ENCODE measurements around the gene VRK2.
A peak's percentile ranks its signal among the peaks of the same experiment; 100 is the strongest.
"Not testable (repeated sequence)": the region's sequence is repeated elsewhere in the genome, so short reads cannot be mapped to it uniquely, and the experiment has no call there.

VRK2 gene

GRCh38 chr2:58051445-58051844 is 4.8 kb downstream of the VRK2 start:
- DNase-seq: no peak
- in situ Hi-C loops (cut with MboI; ENCODE audit: low pct_unique_long_range_greater_than_20kb, low sequenced_read_pairs): no loop called here

GRCh38 chr2:58052978-58053377 is 6.4 kb downstream of the VRK2 start:
- in situ Hi-C loops (cut with MboI; ENCODE audit: low pct_unique_long_range_greater_than_20kb, low sequenced_read_pairs): no loop called here
- no peak for DNase-seq

GRCh38 chr2:58054264-58054663 is 7.7 kb downstream of the VRK2 start:
- DNase-seq: no peak

GRCh38 chr2:58055033-58055786 is 8.6 kb downstream of the VRK2 start:
- in situ Hi-C loops (cut with MboI; ENCODE audit: low pct_unique_long_range_greater_than_20kb, low sequenced_read_pairs): no loop called here
- no peak for DNase-seq

More at GRCh38 chr2:58054264-58054663, 7.7 kb downstream of the VRK2 start:
- in situ Hi-C loops (cut with MboI; ENCODE audit: low pct_unique_long_range_greater_than_20kb, low sequenced_read_pairs): no loop called here

- in situ Hi-C loops (cut with MboI; ENCODE audit: low pct_unique_long_range_greater_than_20kb, low sequenced_read_pairs): no loop called here
- peak; percentile 47 for DNase-seq
These were observed 9.7 kb downstream of the VRK2 start for GRCh38 chr2:58056192-58056916.

- in situ Hi-C loops (cut with MboI; ENCODE audit: low pct_unique_long_range_greater_than_20kb, low sequenced_read_pairs): no loop called here
- no peak for DNase-seq
These were observed 11.3 kb downstream of the VRK2 start for GRCh38 chr2:58057707-58058530.

- no peak for DNase-seq
- in situ Hi-C loops (cut with MboI; ENCODE audit: low pct_unique_long_range_greater_than_20kb, low sequenced_read_pairs): no loop called here
These were observed 17.0 kb downstream of the VRK2 start for GRCh38 chr2:58063641-58064040.

- no peak for DNase-seq
- in situ Hi-C loops (cut with MboI; ENCODE audit: low pct_unique_long_range_greater_than_20kb, low sequenced_read_pairs): no loop called here
These were observed 17.5 kb downstream of the VRK2 start for GRCh38 chr2:58064086-58064485.

GRCh38 chr2:58065248-58065647 is 18.6 kb downstream of the VRK2 start:
- in situ Hi-C loops (cut with MboI; ENCODE audit: low pct_unique_long_range_greater_than_20kb, low sequenced_read_pairs): no loop called here
- DNase-seq: no peak

GRCh38 chr2:58067001-58067400 is 20.4 kb downstream of the VRK2 start:
- no peak for DNase-seq
- in situ Hi-C loops (cut with MboI; ENCODE audit: low pct_unique_long_range_greater_than_20kb, low sequenced_read_pairs): no loop called here

GRCh38 chr2:58070765-58071164 is 24.2 kb downstream of the VRK2 start:
- DNase-seq: no peak
- in situ Hi-C loops (cut with MboI; ENCODE audit: low pct_unique_long_range_greater_than_20kb, low sequenced_read_pairs): no loop called here

- no peak for DNase-seq
- in situ Hi-C loops (cut with MboI; ENCODE audit: low pct_unique_long_range_greater_than_20kb, low sequenced_read_pairs): no loop called here
These were observed 25.5 kb downstream of the VRK2 start for GRCh38 chr2:58072102-58072501.

- DNase-seq: no peak
- in situ Hi-C loops (cut with MboI; ENCODE audit: low pct_unique_long_range_greater_than_20kb, low sequenced_read_pairs): no loop called here
These were observed 26.4 kb downstream of the VRK2 start for GRCh38 chr2:58073008-58073407.

- DNase-seq: no peak
- in situ Hi-C loops (cut with MboI; ENCODE audit: low pct_unique_long_range_greater_than_20kb, low sequenced_read_pairs): no loop called here
These were observed 27.1 kb downstream of the VRK2 start for GRCh38 chr2:58073751-58074150.

- no peak for DNase-seq
These were observed 34.4 kb downstream of the VRK2 start for GRCh38 chr2:58081000-58081399.

GRCh38 chr2:58089081-58089480 is 42.5 kb downstream of the VRK2 start:
- in situ Hi-C loops (cut with MboI; ENCODE audit: low pct_unique_long_range_greater_than_20kb, low sequenced_read_pairs): no loop called here
- DNase-seq: no peak

More at GRCh38 chr2:58081000-58081399, 34.4 kb downstream of the VRK2 start:
- in situ Hi-C loops (cut with MboI; ENCODE audit: low pct_unique_long_range_greater_than_20kb, low sequenced_read_pairs): no loop called here

GRCh38 chr2:58092772-58093171 is 46.2 kb downstream of the VRK2 start:
- in situ Hi-C loops (cut with MboI; ENCODE audit: low pct_unique_long_range_greater_than_20kb, low sequenced_read_pairs); DNase-seq: not testable (repeated sequence)

GRCh38 chr2:58097025-58097424 is 50.4 kb downstream of the VRK2 start:
- no peak for DNase-seq
- in situ Hi-C loops (cut with MboI; ENCODE audit: low pct_unique_long_range_greater_than_20kb, low sequenced_read_pairs): no loop called here

GRCh38 chr2:58098254-58099095 is 51.9 kb downstream of the VRK2 start:
- in situ Hi-C loops (cut with MboI; ENCODE audit: low pct_unique_long_range_greater_than_20kb, low sequenced_read_pairs): no loop called here
- no peak for DNase-seq
